HG03025 (cell line): ENCODE data around the gene SLC35E2B.
"Not testable (repeated sequence)": the region's sequence is repeated elsewhere in the genome, so short reads cannot be mapped to it uniquely, and the experiment has no call there.

Source experiments
- ATAC-seq: cut with Tn5 transposase; IDR thresholded peaks from one replicate; pipeline ENCODE4 v1.9.1; 2021; ENCODE audit warnings: mild to moderate bottlenecking, moderate library complexity; ENCODE audit not compliant: unreplicated experiment, low FRiP score

SLC35E2B gene

DNA sequence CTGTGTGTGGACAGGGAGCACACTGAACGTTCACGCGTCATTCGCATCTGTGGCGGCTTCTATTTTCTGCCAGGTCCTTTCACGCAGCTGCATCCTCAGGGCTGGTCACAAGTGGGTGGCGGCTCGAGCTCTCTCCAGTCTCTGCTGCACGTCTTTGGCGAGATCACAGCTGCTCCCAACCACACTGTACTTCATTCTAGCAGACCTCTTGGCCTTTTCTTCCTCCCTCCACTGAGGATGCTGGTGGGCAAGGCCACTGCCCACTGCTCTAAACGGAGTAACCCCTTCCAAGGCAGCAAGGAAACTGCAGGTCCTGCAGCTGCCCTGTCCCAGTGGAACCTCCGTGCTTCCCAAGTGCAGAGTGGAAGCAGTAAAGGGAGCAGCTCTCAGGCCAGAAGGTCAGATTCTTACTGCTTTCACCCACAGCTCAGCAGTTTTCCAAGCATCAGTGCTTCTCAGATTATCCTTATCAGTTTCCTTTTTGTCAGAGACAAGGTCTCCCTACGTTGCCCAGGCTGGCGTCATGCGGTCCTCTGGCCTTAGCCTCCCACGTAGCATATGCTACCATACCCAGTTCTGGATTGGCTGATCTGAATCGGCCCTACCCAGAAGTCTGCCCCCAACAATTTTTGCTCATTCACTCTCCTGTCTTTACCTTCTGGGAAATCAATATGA lies 44.9 kb downstream of the SLC35E2B start:
- not testable (repeated sequence) for ATAC-seq

DNA sequence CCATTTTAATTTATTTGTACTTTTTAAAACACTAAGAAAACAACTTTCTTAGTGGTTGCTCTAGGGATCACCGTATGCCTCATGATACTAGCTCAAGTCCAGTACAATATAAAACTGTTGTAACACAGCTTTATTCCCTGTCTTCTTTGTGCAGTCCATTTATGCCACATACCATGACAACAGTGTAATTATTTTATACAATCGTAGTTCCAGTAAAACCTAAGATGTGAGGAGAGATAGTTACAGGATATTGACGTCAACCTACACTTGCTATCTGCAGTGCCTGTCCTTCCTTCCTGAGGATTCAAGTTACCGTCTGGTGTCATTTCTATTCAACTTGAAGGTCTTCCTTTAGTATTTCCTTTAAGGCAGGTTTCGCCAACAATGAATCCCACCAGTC lies 46.3 kb downstream of the SLC35E2B start:
- ATAC-seq, result not testable (repeated sequence)

DNA sequence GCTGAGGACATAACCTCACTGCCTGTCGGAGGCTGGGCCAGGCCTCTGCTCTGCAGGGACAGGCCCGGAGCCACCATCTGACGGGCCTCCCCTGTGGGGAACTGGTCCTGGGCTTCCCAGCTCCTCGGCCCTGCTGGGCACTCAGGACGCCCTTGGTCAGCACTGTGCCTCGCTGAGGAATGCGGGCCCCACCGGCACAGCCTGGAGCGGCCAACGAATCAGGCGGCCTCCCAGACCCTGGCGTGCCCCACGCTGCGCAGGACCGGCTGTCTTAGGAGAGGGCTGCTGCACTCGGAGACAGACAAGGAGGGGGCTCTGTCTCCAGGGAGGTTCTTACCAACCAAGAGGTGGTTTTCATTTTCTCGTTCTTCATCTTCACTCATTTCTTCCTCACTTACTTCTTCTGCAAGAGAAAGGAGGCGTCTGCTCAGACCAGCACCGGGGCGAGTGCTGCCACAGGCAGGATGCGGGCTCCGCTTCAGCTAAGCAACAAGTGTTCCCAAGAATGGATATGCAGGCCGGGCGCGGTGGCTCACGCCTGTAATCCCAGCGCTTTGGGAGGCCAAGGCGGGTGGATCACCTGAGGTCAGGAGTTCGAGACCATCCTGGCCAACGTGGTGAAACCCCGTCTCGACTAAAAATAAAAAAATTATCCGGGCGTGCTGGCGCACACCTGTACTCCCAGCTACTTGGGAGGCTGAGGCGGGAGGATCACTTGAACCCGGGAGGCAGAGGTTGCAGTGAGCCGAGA lies 51.7 kb downstream of the SLC35E2B start:
- not testable (repeated sequence) for ATAC-seq

DNA sequence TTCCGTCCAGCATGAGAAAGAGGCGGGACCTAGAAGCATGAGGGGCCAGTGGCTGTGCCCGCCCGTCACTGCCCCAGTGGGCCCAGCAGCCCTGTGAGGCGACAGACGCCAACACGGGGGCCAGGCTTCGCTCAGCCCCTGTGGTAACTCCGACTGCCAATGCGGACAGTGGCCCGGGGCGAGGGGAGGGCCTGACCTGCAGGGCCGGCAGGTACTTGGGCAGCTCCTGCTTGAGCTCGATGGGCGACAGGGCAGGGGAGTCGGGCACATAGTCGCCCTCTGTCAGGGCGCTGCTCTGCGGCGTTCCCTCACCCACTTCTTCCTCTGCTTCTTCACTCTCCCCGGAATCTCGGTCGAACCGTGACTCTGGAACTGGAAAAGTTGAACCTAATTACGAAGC lies 52.5 kb downstream of the SLC35E2B start:
- ATAC-seq, result not testable (repeated sequence)

DNA sequence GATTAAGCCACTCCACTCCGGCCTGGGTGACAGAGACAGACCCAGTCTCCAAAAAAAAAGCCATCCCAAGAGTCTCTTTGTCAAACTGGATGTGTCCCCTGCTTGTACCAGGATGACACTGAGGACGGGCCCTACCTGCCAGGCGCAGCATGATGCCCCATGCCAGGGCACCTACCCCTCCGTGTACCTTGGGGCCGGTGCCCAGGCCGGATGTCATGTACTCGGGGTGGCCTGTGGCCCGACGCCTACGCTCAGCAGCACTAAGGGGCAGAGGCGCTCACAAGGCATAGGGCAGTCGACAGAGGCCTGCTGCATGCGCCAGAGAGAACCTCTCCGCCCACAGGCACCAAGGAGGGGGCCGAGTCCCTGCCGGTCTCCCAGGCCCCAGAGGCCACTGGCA lies 53.2 kb downstream of the SLC35E2B start:
- ATAC-seq, result not testable (repeated sequence)

DNA sequence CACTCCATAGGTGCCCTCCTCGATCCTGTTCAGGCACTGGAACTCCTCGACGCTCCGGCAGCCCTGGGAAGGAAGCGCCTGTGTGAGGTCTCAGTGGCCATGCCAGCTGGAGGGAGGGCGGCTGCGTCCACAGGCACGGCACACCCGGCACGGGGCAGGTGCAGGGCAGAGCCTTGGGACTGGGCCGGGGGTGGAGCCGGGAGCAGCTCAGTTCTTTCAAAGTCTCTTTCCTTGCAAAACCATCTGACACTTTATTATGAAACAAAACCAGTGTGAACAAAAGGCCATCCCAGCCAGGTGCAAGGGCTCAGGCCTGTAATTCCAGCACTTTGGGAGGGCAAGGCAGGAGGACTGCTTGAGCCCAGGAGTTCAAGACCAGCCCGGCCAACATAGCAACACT lies 54.1 kb downstream of the SLC35E2B start:
- ATAC-seq, result not testable (repeated sequence)

DNA sequence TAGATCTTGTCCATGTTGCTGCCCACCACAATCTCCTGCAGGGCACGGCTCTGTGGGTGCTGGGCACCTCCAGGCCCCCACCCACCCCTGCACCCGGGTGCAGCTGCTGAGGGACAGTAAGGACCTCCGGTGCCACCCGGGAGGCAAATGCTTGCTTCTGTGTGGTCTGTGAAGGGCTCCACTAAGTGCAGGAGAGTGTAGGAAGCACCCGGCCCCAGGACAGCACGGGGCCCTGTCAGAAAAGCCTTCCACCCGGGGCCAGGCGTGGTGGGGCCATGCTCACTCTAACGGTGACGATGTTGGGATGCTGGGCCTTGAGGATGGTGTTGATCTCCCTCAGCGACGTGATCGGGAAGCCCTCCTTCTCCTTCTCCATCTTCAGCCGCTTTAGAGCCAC lies 55.1 kb downstream of the SLC35E2B start:
- ATAC-seq, result not testable (repeated sequence)

DNA sequence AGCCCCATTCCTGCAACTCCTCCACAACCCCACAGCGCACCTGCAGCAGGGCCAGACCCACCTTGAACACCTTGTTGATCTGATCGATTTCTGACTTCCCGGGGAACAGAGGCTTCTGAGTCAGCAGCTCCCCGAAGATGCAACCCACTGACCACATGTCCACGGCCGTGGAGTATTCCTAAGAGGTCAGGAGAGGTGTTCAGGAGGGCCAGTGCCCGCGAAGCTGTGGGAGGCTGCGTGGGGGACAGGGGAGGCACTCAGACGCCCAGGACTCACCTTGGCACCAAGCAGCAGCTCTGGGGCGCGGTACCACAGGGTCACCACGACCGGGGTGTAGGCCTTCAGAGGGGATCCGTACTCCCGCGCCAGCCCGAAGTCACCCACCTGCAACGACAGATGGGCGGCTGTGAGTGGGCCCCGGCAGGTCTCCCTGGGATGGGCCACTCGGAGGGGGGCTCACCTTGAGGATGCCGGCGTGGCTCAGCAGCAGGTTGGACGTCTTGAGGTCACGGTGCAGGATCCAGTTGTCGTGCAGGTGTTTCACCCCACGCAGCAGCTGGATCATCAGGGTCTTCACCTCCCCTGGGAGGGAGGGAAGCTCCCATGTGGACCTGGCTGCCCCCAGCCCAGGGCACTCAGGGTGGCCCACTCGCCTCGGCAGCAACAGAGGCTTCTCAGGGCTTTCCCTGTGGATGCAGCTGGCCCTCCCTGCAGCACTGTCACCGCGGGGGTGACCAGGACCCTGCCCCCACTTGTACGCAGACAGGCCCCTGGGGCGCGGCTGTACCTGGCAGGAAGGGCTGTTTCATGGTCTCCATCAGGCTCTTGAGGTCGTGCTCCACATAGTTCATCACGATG lies 55.7 kb downstream of the SLC35E2B start:
- ATAC-seq, result not testable (repeated sequence)

DNA sequence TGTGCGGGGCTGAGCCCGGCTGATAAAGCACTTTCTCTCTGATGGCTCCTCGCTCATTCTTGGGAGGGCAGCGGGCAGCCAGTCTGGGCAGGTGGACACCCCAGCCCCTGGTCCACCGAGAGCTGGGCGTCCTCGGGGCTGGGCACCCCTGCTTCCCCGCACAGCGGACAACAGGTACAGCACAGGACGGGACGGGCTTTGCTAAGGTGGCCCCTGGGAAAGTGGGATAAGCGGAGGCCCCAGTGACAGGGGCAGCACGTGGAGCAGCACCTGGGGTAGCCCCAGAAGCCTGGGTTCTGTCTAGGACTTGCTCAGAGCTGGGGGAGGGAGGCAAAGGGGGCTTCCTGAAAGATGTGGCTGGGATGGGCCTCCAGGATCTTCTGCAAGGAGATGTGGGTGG lies 58.0 kb downstream of the SLC35E2B start:
- ATAC-seq, result not testable (repeated sequence)

DNA sequence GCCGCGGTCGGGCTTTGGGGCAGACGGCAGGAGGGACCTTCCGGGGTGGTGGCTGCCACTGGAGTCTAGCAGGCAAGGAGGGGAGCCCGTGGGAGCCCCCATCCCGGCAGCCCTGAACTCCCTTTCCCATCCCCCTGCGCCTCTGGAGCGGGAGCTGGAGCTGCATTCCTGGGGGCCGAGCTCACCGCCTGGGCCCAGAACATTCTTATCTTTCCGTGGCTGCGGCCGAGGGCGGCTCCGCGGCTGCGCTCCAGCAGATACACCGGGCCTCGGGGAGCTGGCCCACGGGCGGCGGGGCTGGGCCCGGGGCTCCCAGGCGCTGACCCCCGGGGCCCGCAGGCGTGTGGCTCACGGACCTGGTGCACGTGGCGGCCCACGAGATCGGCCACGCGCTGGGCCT lies 59.2 kb downstream of the SLC35E2B start:
- not testable (repeated sequence) for ATAC-seq

DNA sequence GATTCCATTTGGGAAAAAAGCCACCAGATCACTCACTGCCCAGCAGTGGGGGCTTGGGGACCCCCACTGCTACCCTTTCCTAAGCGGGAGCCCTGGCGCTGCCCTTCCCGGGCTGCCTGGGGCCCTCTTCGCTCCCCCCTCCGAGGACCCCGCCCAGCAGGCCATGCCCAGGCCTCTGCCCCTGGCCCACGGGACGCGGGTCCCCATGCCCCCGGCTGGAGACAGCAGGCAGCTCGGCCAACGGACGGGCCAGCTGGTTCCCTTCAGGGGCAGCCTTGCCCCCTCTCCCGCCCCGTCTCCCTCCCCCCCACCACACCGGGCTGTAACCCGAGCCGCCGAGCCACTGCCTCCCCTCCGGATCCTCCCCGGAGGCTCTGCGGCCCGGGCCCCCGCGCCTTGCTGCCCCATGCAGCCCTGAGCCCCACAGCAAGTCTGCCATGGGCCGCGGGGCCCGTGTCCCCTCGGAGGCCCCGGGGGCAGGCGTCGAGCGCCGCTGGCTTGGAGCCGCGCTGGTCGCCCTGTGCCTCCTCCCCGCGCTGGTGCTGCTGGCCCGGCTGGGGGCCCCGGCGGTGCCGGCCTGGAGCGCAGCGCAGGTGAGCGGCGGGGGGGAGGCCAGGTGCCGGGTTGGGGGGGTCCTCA lies 60.7 kb downstream of the SLC35E2B start, which contains the start of gene MMP23B:
MMP23B (plus strand) TSS at position 392 of the 639 bp plus-strand sequence; CDS start at position 438, 46 bp downstream.
- ATAC-seq, result no peak

DNA sequence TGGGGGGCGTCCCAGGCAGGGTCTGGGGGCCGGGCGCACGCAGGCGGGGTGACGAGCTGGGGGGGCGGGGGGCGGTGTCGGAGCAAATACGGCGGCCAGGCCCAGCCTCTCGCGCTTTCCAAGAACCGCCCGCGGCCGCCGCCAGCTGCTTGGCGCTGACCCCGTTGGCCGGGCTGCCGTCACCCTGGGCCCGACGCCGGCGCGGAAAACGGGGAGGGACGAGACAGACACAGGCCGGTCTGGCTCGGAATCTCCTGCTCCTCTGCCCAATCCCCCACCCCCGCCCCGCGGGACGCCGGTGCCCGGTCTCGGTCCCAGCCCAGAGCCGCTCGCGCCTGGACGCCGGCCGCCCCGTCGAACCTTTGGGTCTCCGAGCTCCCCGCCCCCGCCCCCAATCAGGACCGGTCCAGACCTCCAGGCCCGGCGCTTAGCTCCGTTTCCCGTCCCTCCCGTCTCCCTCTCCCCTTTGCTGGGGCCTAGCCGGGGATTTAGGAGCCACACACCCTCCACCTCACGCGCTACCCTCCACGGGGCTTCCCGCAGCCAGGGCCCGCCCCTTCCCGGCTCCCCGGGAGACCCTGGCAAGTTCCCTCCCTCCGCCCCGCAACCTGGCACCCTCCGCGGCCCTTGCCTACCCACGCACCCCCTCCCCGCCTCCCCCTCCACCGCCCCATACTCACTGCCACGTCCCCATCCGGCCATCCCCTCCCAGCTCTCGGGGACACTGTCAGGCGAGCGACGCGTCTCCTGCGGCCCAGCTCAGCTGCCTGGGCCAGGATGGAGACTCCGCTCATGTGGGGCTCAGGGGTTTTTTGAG lies 61.4 kb downstream of the SLC35E2B start:
- ATAC-seq, result no peak

DNA sequence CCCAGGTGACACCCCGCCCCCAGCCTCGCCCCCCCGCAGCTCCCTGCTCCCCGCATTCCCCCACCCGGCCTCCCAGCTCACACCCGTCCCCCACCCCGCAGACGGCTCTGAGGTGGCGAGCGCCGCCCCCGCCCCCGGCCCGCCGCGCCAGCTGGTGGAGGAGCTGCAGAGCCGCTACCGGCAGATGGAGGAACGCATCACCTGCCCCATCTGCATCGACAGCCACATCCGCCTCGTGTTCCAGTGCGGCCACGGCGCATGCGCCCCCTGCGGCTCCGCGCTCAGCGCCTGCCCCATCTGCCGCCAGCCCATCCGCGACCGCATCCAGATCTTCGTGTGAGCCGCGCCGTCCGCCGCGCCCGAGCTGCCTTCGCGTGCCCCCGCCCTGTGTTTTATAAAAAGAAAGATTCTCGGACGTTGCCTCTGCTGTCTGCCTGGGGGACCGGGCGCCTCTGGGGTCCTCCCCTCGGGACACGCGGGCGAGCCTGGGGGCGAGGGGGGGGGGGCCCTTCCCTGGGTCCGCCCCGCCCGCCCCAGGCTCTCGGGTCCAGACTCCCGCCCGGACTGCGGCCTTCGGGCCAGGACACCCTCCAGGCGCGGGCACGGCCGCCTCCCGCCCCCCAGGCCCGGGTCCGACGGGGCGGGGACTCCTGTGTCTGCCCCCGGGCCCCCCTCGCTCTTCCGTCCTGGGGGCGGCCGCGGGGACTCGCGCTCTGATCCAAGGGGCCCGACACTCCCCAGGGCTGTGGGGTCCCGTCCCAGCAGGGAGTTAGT lies 62.2 kb downstream of the SLC35E2B start:
- ATAC-seq, result no peak

DNA sequence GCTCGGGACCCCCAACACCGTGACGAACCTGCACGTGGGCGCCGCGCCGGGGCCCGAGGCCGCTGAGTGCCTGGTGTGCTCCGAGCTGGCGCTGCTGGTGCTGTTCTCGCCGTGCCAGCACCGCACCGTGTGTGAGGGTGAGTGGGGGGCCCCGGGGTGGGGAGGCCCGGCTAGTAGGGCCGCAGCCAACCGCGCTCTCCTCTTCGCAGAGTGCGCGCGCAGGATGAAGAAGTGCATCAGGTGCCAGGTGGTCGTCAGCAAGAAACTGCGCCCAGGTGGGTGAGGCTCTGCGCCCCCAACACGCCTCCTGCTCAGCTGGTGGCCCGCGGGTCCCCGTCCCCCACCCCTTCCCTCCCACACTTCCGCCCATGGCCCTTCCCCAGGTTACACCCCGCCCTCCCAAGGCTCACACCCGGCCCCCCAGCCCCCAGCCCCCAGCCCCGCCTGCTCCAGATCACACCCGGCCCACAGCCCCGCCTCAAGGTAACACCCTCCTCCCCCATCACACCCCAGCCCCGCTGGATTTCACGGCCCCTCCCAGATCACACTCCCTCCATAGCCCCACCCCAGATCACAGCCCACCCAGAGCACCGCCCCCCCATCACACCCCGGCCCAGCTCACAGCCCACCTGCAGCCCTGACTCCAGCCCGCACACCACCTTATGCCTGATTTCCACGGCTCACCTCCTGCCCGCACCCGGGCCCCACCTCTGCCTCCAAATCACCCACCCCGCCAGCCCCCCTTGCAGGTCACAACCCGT lies 63.0 kb downstream of the SLC35E2B start:
- ATAC-seq, result no peak

DNA sequence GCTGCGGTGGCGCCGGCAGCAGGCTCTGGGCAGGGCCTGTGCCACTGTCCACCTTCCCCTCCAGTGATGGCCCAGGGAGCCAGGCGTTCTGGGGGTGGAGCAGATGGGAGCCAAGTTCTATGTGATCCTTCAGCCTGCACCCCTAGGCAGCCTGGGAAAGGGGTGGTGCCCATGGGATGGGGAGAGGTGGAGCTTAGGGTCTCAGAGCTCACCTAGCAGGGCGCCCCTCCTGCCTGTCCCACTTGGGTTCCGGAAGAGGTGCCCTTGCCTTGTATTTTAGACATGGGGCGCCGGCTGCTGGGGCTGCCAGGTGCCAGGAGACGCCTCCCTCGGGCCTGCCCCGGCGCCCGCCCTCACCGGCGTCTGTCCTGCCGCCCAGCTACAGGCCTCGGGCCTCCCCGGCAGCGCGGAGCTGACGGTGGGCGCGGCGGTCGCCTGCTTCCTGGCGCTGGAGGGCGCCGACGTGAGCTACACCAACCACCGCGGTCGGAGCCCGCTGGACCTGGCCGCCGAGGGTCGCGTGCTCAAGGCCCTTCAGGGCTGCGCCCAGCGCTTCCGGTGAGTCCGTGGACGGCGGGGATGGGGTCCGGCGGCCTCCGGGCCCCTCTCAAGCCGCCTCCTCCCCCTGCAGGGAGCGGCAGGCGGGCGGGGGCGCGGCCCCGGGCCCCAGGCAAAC lies 63.7 kb downstream of the SLC35E2B start:
- ATAC-seq, result no peak

DNA sequence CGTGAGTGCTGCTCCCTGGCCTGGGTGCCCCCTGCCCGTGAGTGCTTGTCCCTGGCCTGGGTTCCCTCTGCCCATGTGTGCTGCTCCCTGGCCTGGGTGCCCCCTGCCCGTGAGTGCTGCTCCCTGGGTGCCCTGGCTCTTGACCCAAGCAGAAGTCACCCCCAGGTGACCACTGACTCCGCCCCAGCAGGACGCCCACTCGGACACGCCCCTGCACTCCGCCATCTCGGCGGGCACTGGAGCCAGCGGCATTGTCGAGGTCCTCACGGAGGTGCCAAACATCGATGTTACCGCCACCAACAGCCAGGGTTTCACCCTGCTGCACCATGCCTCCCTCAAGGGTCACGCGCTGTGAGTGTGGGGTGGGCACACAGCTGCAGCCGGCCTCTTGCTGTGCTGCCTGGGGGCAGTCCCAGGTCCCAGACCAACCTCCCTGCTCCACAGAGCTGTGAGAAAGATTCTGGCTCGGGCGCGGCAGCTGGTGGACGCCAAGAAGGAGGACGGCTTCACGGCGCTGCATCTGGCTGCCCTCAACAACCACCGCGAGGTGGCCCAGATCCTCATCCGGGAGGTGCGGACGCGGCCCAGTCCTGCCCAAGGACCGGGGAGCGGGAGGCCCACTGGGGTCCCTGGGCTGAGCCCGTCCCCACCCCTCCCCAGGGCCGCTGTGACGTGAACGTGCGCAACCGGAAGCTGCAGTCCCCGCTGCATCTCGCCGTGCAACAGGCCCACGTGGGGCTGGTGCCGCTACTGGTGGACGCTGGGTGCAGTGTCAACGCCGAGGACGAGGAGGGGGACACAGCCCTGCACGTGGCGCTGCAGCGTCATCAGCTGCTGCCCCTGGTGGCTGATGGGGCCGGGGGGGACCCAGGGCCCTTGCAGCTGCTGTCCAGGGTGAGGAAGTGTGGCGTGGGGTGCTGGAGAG lies 64.5 kb downstream of the SLC35E2B start:
- ATAC-seq, result no peak
